H1 (cell line): Measurements from ENCODE around the gene TP63. TPM values are rescaled to one million over a fixed set of nuclear protein-coding genes. Genes with fewer than 3 reads are reported as not detected.

ENCODE experiments used
- ATF2 ChIP-seq: IDR thresholded peaks from 2 replicates; pipeline ENCODE4 v1.6.1; 2012; ENCODE audit warnings: low read length, inconsistent platforms
- ATF3 ChIP-seq: IDR thresholded peaks from 2 replicates; pipeline ENCODE4 v1.6.1; 2011; ENCODE audit warnings: low read depth, mild to moderate bottlenecking, low read length; ENCODE audit not compliant: insufficient read depth
- GABPA ChIP-seq: IDR thresholded peaks from 2 replicates; pipeline ENCODE4 v1.6.1; 2011; ENCODE audit warnings: mild to moderate bottlenecking, low read length, moderate library complexity, borderline replicate concordance; ENCODE audit not compliant: insufficient read depth
- MAFK ChIP-seq: IDR thresholded peaks from 2 replicates; pipeline ENCODE4 v1.6.1; 2012; ENCODE audit warnings: low read depth, mild to moderate bottlenecking, improper control_type of control experiment, low read length
- polyA plus RNA-seq, 7 experiments: library from polyadenylated mRNA; depleted of rRNA in 3 of 7; stranded (reverse) in 5 of 7; unstranded in 2 of 7; fragments of >200 nt in 5 of 7; fragments of 200-250 nt in 2 of 7; gene quantifications; 1 replicate in 5 of 7; 2 replicates in 1 of 7; 4 replicates in 1 of 7; pipeline versions ENCODE4 v1.2.1 to v1.2.3, GENCODE V29; 2011 to 2013; ENCODE audit warnings: missing spikeins in 2 of 7, mixed read lengths in 2 of 7
- total RNA-seq: library from RNA; stranded (reverse); fragmentation: NEBNext Ultra II Directional; extraction: Animal tissue kit (Norgen Biotek cat#: 25700); gene quantifications from 2 replicates; pipeline ENCODE4 v1.2.1, GENCODE V29; 2021

TP63 gene
- total and polyA plus RNA-seq, 2 of the 8 experiments (the other 6 are each of a cell fraction or from before 2014, with no cell fraction given), result not detected

- TF ChIP-seq ATF3 (no peak), ATF2 (no peak), GABPA (no peak), MAFK (no peak)
Measured at GRCh38 chr3:189695400-189695799, 64.2 kb downstream of the TP63 start (continued).
